Activated CD8-positive, alpha-beta T cell treated with anti-CD3 and anti-CD28 coated beads for 36 hours (primary cell): ENCODE measurements around the gene NRL. TPM values are rescaled to one million over a fixed set of nuclear protein-coding genes. Genes with fewer than 3 reads are reported as not detected.

Experiments used
- ATAC-seq: fragments of 200-7000 bp; cut with Tn5 transposase; one replicate; pipeline ENCODE4 v1.10.0; 2021; ENCODE audit warnings: mild to moderate bottlenecking, moderate library complexity
- CTCF ChIA-PET: fragments of 350-600 bp; sonication (Branson Sonifier 250); formaldehyde crosslinking; loops from one replicate; lab custom pipeline; 2021; ENCODE audit warnings: antibody characterized with exemption; lab: Charles Lee
- POLR2A ChIA-PET: fragments of 350-600 bp; sonication (Branson Sonifier 250); formaldehyde crosslinking; loops from one replicate; lab custom pipeline; 2021; ENCODE audit warnings: antibody characterized with exemption; lab: Charles Lee
- DNase-seq: peaks from one replicate; pipeline ENCODE4 v3.0.0-alpha.2; 2020
- H3K27ac Mint-ChIP-seq: one replicate; pipeline ENCODE4 v1.8.0; 2021; ENCODE audit warnings: mild to moderate bottlenecking, mixed read lengths
- H3K27me3 Mint-ChIP-seq: one replicate; pipeline ENCODE4 v1.8.0; 2021; ENCODE audit warnings: mixed read lengths
- H3K36me3 Mint-ChIP-seq: one replicate; pipeline ENCODE4 v1.8.0; 2021; ENCODE audit warnings: low read depth, mixed read lengths
- H3K4me1 Mint-ChIP-seq: one replicate; pipeline ENCODE4 v1.8.0; 2021; ENCODE audit warnings: low read depth, mixed read lengths
- H3K4me3 Mint-ChIP-seq: one replicate; pipeline ENCODE4 v1.8.0; 2021; ENCODE audit warnings: mild to moderate bottlenecking, moderate library complexity, mixed read lengths
- H3K9me3 Mint-ChIP-seq: one replicate; pipeline ENCODE4 v1.8.0; 2021; ENCODE audit warnings: mixed read lengths
- CTCF ChIP-seq: fragments of 200-600 bp; IDR thresholded peaks from one replicate; pipeline ENCODE4 v1.8.0; 2022; ENCODE audit warnings: antibody characterized with exemption, mild to moderate bottlenecking
- intact Hi-C: fragments of 100-400 bp; cut with micrococcal nuclease; formaldehyde crosslinking; loops from one replicate; pipeline ENCODE4 v1.10.0; 2022
- total RNA-seq, 2 experiments: library from RNA; stranded (reverse); gene quantifications; one replicate each; pipeline ENCODE4 v1.2.3, GENCODE V29; 2021

NRL gene
- total RNA-seq, 2 experiments from 2014 or later: 1.8 to 2.5 TPM

GRCh38 chr14:24098229-24098926 is 16.4 kb downstream of the NRL start:
- TF ChIP-seq CTCF: no peak
- H3K9me3 Mint-ChIP-seq: no peaks in the 10 kb centered on the region
- peaks cover 15% of the 10 kb centered on the region for H3K4me1 Mint-ChIP-seq
- CTCF ChIA-PET: interaction anchor here (1.0 to 11.2 kb wide), 4 partner anchors 8 to 62 kb away, joined by 3 to 345 read pairs (median 112); no protein-coding TSS in a partner anchor
- intact Hi-C loops: no loop called here
- ATAC-seq (no peak), DNase-seq (no peak)
- H3K4me3 Mint-ChIP-seq: no peak overlapping the region
- no peaks in the 10 kb centered on the region for H3K27me3 Mint-ChIP-seq
- POLR2A ChIA-PET: interaction anchor here (8.3 kb wide), 1 partner anchor 8 kb away, joined by 80 read pairs; no protein-coding TSS in a partner anchor
- no peak overlapping the region for H3K27ac Mint-ChIP-seq
- peaks cover 62% of the 10 kb centered on the region for H3K36me3 Mint-ChIP-seq

- Mint-ChIP-seq H3K9me3 (no peaks in the 10 kb centered on the region), H3K4me1 (peaks cover 20% of the 10 kb centered on the region), H3K27me3 (no peaks in the 10 kb centered on the region), H3K4me3 (peak overlapping the region; percentile 52), H3K27ac (peak overlapping the region; percentile 47), H3K36me3 (peaks cover 50% of the 10 kb centered on the region)
- intact Hi-C loops: no loop called here
- DNase-seq: no peak
- ChIA-PET CTCF (interaction anchor here (7.0 to 11.2 kb wide), 3 partner anchors 9 to 37 kb away, joined by 99 to 345 read pairs (median 218); no protein-coding TSS in a partner anchor), POLR2A (interaction anchor here (1.7 to 9.0 kb wide), 4 partner anchors 10 to 68 kb away, joined by 9 to 80 read pairs (median 50); partner anchors contain the start of genes DCAF11 and NRL)
- no peak for ATAC-seq
- no peak for TF ChIP-seq CTCF
Measured at GRCh38 chr14:24096545-24097181, 18.1 kb downstream of the NRL start.

GRCh38 chr14:24095271-24096068 is 19.3 kb downstream of the NRL start:
- peak; percentile 63 for ATAC-seq
- Mint-ChIP-seq H3K36me3 (peaks cover 40% of the 10 kb centered on the region), H3K4me3 (peak overlapping the region; percentile 93), H3K4me1 (peaks cover 22% of the 10 kb centered on the region), H3K27me3 (no peaks in the 10 kb centered on the region), H3K9me3 (no peaks in the 10 kb centered on the region), H3K27ac (peak overlapping the region; percentile 95)
- CTCF ChIA-PET: interaction anchor here (1.1 to 11.2 kb wide), 8 partner anchors 9 to 87 kb away, joined by 3 to 345 read pairs (median 6); partner anchors contain the start of genes DCAF11 and NRL
- no peak for TF ChIP-seq CTCF
- peak; percentile 88 for DNase-seq
- intact Hi-C loops: no loop called here
- POLR2A ChIA-PET: interaction anchor here (0.6 to 9.0 kb wide), 22 partner anchors 10 to 775 kb away, joined by 3 to 80 read pairs (median 4); partner anchors contain the start of genes CARMIL3, DCAF11, EMC9 and IRF9

- intact Hi-C loops: loop anchor here (5.0 kb wide), 1 partner anchor 83 kb away; no protein-coding TSS in a partner anchor
- Mint-ChIP-seq H3K4me3 (peak overlapping the region; percentile 93), H3K27ac (peak overlapping the region; percentile 95), H3K4me1 (peaks cover 24% of the 10 kb centered on the region), H3K27me3 (no peaks in the 10 kb centered on the region), H3K9me3 (no peaks in the 10 kb centered on the region), H3K36me3 (peaks cover 35% of the 10 kb centered on the region)
- no peak for TF ChIP-seq CTCF
- DNase-seq (peak; percentile 34), ATAC-seq (no peak)
- ChIA-PET CTCF (interaction anchor here (1.1 to 11.2 kb wide), 9 partner anchors 8 to 124 kb away, joined by 3 to 345 read pairs (median 5); partner anchors contain the start of genes DCAF11 and NRL), POLR2A (interaction anchor here (0.6 to 9.0 kb wide), 22 partner anchors 9 to 774 kb away, joined by 3 to 80 read pairs (median 4); partner anchors contain the start of genes DCAF11, EMC9, IRF9 and NRL)
Measured at GRCh38 chr14:24094841-24095270, 19.9 kb downstream of the NRL start.
